NCI-H226 (cell line): ENCODE results near the gene COX5A.
"Not testable (repeated sequence)": the region's sequence is repeated elsewhere in the genome, so short reads cannot be mapped to it uniquely, and the experiment has no call there.

Source experiments
- DNase-seq: peaks from one replicate; pipeline ENCODE4 v3.0.0-alpha.2; 2015

Gene COX5A

DNA sequence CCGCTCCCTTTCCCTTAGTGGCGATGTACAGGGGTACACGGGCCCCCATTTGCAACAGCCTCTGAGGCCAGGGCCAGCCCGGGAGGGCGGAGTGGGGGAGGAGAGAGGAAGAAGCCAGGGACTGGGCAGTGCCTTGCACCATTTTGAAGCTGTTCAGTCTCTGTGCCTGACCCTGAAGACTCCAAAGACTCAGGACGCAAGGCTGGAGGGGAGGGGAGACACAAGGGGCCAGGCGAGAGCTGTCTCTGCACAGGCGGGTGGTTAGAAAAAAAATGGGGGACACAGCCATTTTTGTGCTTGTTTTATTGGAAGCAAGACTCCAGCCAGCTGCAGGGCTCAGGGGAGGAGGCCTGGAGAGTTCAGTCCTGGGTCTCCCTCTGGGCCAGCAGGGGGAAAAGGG lies 17.1 kb upstream of the COX5A start:
- peak; percentile 40 for DNase-seq

- peak; percentile 98 for DNase-seq
Observed at GRCh38 chr15:74954515-74954914, 16.6 kb upstream of the COX5A start.

GRCh38 chr15:74951006-74951405 lies 13.1 kb upstream of the COX5A start:
- DNase-seq: no peak

- peak; percentile 64 for DNase-seq
Observed at GRCh38 chr15:74950078-74950908, 12.4 kb upstream of the COX5A start.

- DNase-seq: no peak
Observed at GRCh38 chr15:74937272-74937589, 642 bp downstream of the COX5A start.

- not testable (repeated sequence) for DNase-seq
Observed at GRCh38 chr15:74935193-74935592, 2.7 kb downstream of the COX5A start.

DNA sequence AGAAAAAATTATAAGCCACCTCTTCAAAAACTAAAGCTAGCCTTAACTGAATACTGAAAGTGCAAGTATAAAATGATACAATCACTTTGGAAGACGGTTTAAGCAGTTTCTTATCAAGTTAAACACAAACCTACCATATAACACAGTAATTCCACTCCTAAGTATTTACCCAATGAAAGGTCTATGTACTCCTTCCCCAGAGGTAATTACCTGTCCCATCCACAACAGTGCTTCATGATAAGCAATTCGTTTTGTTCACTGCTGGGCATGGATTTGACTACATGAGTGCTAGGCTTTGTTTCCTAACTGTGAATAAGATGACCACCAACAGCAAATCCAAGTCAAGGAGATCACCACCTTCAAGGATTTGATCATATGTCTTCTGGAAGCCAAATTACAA lies 4.3 kb downstream of the COX5A start:
- DNase-seq: no peak

- no peak for DNase-seq
Observed at GRCh38 chr15:74928771-74929198, 9.1 kb downstream of the COX5A start.

GRCh38 chr15:74924525-74924924 lies 13.3 kb downstream of the COX5A start:
- DNase-seq: no peak

DNA sequence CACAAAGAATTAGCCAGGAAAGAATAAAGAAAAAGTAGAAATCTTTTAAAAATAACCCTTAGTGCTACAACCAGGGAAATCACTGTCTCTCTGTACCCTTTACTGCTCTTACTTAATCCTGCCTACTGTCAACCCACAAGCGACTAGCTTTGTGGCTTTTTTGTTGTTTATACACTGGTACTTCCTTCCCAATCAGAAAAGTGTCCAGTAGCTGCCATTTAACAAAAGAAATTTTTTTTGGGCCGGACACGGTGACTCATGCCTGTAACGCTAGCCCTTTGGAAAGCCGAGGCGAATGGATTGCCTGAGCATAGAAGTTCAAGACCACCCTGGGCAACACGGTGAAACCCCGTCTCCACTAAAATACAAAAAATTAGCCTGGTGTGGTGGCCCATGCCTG lies 17.4 kb downstream of the COX5A start:
- DNase-seq: no peak

GRCh38 chr15:74917676-74918075 lies 20.2 kb downstream of the COX5A start:
- DNase-seq: no peak

GRCh38 chr15:74913799-74914198 lies 24.1 kb downstream of the COX5A start:
- DNase-seq: not testable (repeated sequence)

DNA sequence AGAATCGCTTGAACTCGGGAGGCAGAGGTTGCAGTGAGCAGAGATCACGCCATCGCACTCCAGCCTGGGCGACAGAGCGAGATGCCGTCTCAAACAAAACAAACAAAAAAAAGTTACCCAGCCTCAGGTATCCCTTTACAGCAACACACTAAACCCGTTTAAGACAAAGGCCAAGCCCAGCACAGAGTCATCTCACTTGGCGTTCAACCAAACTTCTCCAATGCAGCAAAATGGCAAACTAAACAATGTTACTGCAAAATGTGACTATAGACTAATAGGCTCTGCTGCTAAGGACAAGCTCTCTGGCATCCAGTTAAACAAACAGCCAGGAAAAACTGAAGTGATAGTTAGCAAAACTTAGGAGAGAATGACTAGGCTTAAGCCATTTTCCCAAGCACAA lies 24.8 kb downstream of the COX5A start:
- DNase-seq: no peak

DNA sequence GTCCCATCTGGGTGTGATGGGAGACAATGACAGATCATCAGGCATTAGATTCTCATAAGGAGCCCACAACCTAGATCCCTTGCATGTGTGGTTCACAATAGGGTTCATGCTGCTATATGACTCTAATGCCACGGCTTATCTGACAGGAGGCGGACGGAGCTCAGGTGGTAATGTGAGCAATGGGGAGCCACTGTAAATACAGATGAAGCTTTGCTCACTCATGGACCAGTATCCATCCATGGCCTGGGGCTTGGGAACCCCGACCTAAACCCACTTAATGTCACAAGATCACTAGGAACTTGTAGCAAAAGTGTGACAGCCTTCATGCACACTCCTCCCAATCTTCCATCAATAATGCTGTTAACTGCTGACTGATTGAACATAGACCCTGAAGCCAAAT lies 29.2 kb downstream of the COX5A start:
- DNase-seq: no peak

DNA sequence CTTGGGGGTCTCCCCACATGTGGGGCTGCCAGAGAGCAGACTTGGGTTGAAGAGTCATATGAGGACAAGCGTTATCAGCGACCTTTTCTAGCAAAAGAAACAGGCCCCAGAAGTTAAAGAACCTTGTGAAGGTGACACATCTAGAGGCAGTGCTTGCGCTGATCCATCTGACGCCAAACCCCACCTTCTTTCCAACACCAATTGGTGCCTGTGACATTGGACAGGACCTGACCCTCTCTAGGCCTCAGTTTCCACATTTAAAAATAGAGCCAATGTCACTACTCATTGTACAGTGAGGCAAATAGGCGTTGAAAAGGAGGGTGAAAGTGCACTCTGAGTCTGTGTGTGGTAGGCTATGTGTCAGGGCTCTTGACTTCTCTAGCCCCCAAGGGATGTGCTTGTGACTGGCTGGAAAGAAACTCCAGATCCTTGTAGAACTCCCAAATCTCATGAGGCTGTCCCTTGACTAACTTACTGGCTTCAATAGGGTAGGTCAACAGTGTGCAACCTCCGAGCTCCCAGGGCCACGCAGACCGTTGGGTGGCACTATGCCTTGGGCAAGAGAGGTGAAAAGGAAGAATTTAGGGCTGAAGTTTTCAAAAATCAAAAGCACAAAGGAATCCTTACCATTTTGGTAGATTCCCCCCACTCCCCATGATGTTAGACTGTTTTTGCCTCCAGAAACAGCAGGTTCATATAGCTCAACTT lies 30.6 kb downstream of the COX5A start:
- no peak for DNase-seq

DNA sequence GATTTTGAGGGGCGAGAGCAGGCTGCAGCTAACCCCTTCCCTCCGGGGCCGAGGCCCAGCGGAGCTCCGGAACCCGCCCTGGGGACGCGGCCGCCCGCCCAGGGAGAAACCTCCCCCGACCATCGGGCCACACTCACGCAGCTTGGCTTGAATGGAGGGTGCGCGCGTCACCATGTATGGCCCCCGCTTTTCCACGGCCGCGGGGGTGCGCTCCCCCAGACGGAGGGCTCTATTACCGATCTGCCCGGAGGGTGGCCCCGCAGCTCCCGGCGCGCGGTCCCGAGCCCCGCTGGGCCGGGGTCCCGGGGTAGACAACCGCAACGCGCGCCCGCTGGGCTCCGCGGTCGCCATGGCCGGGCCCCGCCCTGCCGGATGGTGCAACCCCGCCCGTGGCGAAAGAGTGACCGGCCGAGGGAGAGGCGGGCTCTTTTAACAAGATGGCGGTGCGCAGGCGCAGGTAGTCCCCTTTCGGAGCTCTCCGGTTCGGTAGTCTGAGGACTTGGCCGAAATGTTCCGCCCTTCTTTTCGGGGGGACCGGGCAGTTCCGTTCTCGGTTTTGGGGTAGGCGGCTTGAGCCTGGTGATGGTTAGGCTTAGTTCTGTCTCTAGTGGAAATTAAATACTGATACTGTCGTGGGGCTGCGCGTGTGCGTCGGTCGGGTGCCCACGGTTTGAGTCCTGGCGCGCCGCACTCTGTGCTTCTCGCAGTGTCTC lies 31.3 kb downstream of the COX5A start, which contains the start of gene FAM219B:
Gene FAM219B, minus strand, starts transcription at position 402 of the 713 bp plus-strand sequence. Its CDS starts 51 bp downstream, at position 351.
- peak; percentile 85 for DNase-seq

DNA sequence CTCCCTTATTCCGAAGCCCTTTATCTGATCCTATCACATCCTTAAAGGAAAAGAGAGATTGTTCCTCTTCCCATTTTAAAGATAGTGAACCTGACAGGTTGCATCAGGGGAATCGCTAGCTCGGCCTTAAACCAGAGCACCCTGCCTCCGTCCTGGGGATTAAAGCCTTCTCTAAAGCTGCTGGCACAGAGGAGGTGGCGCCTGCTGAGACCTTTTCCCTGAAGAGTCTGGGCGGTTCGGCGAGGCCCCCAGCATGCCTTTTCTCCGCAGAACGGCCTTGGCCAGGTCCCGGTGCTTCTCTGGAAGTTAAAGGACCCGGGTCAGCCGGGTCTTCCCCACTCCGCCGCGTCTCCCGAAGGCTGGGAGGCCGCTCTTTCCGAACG lies 31.8 kb downstream of the COX5A start:
- DNase-seq: no peak

DNA sequence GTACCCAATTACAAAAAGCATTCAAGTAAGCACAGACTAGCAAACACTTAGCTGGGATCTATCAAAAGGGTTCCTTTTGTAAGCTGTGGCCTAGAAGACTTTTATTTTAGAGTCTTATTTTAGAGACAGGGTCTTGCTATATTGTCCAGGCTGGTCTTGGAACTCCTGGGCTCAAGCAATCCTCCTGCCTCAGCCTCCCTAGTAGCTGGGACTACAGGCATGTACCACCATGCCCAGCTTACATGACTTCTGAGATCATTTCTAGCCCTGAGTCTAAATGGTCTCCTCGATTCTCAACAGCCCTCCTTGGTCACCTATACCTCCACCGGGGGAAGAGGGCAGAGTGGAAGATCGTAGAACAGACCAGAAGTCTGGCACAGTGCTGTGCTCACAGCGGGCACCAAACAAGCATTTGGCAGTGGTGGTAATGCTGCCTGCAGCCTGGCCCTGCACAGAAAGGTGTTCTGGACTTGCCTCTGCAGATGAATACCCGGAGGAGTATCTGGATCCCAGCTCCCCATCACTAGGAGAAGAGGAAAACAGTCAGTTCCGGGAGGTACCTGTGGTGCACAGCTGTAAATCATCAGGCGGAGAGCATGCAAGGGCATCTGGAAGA lies 33.6 kb downstream of the COX5A start:
- DNase-seq: no peak

DNA sequence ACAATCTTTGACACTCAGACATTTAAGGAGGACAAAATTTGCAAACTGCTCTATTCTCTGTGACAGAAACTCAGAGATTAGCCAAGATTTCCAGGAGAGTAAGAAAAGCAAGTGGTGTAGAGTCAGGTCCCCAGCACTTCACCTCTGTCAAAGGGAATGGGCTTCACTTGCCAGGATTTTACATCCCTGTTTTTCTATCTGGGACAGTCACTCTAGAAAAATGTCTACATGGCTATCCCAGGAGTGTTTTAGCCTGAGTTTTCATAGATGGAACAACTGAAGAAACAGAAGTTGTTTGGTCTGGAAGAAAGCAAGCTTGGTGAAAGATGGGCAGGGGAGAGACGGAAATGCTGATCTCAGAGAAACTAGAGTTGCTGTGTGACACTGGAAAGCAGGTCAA lies 34.2 kb downstream of the COX5A start:
- DNase-seq: no peak

- DNase-seq: no peak
Observed at GRCh38 chr15:74902295-74903075, 35.4 kb downstream of the COX5A start.

DNA sequence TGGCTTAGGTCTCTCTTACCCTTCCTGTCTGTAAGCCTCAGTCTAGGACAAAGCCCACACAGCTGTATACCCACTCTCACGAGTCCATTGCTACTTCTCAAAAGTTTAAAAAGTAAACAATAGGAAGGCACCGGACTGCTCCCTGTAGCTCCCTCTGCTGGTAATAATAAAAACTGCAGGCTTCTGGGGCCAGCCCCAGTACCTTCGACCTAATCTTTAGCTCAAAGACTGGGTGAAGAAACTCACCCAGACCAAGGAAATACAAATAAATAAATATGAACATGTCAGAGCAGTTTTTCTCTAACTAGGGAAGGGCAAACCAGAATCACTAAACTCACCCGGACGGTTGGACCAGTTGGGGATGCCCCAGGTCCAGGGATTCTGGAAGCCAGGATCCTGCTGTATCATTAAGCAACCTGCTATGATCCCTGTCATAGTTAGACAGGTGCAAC lies 36.2 kb downstream of the COX5A start:
- peak; percentile 29 for DNase-seq

- no peak for DNase-seq
Observed at GRCh38 chr15:74897300-74897701, 40.6 kb downstream of the COX5A start.
